NOMO-1 treated with DMSO at 0.1 percent for 48 hours (cell line): Measurements from ENCODE around the gene AGBL5.
"Not testable (repeated sequence)": the region's sequence is repeated elsewhere in the genome, so short reads cannot be mapped to it uniquely, and the experiment has no call there.

Source experiments
- DNase-seq: peaks from one replicate; lab custom pipeline; 2025; ENCODE audit not compliant: unreplicated experiment; lab: John Stamatoyannopoulos, UW

Gene AGBL5

DNA sequence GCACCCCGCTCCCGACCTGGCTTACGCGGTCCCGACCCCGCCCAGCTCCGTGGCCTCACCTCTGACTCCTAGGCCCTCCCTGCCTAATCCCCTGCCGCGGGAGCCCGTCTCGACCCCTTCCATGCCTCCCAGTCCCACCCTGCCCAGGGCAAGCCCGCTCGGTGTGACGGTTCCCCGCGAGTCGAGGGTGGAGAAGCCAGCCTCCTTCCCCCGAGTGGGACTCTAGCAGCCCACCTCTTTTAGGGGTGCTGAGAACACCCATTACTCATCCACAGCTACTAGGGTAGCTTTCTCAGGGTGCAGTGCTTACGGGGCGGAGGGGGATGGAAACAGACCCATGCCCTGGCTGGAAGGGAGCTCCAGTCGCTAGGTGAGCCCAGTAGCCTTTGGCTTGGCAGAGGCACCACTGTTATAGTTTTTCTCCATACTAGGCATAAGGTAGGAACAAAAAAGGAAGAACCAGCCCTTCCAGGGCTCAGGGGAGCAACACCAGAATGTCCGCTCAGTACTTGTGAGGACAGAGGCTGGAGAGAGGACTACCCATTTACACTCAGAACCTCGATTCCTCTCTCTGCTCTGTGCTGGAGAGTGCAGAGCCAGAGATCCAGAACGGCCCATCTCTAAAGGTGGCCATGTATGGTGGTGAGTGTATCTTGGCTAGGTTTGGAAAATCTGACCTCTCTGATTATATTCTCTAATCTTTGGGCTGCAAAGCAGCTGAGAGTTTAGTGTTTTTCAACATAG is 606 bp downstream of the AGBL5 start:
- no peak for DNase-seq

DNA sequence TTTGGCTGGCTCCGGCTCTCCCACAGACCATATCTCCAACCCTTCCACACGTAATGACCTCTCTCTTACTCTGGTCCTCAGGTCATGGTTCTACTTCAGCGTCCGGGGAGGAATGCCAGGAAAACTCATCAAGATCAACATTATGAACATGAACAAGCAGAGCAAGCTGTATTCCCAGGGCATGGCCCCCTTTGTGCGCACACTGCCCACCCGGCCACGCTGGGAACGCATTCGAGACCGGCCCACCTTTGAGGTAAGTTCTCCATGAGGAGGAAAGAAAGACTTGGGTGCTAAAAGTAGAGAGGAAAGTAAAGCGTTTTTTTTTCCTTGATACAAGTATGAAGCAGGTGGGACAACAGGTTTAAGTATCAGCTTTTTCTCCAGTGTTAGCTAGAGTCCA is 1.9 kb downstream of the AGBL5 start:
- no peak for DNase-seq

DNA sequence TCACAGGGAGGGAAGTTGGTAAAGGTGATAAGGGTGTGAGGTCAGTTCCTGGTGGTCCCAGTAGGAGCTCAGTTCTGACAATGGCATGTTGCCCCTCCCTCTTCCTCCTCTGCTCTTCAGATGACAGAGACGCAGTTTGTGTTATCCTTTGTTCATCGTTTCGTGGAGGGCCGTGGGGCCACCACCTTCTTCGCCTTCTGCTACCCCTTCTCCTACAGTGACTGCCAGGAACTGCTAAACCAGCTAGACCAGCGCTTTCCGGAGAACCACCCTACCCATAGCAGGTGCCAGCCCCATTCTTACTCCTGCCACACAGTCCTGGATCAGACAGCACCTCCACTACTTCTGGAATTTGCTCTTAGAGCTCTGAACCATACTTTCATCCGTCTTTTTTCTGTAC is 2.3 kb downstream of the AGBL5 start:
- no peak for DNase-seq

DNA sequence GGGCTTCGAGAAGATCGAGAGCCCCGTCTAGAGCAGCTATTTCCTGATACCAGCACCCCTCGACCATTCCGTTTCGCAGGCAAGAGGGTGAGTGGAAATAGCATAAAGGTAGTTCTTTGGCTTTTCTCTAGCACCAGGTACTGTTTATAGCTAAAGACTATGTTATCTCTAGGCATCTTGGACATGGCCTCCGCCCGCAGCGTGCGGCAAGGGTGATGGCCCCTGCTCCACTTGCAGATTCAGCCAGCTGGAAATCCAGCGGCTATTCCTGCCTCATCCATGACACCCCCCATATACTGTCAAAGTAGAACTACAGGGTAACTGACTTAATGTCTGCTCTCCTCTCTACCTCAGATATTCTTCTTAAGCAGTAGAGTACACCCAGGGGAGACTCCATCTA is 3.3 kb downstream of the AGBL5 start:
- DNase-seq = no peak

DNA sequence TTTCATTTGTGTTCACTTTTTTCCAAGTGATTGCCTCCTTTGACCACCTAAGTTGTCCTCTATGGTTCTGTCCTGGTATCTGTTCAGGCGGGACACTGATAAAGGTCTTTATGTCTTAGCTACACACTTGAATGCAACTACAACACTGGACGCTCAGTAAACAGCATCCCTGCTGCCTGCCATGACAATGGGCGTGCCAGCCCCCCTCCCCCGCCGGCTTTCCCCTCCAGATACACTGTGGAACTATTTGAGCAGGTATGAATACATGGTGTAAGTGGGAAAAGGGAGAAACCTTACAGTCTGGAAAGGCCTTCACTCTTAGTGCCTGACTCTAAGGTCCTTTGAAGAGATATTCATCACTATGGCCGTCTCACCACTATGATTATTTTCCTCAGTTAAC is 5.7 kb downstream of the AGBL5 start:
- DNase-seq = no peak

DNA sequence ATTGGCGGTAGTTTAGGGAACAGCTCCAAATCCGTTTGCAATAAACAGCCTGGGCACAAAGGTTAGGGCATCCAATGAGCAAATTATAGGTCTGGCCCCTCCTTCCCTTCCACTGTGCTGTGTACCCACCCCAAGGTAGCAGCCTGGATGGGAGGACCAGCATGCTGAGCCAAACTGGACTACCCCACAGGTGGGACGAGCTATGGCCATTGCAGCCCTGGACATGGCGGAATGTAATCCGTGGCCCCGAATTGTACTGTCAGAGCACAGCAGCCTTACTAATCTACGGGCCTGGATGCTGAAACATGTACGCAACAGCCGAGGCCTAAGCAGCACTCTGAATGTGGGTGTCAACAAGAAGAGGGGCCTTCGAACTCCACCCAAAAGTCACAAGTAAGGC is 6.7 kb downstream of the AGBL5 start:
- DNase-seq = no peak

DNA sequence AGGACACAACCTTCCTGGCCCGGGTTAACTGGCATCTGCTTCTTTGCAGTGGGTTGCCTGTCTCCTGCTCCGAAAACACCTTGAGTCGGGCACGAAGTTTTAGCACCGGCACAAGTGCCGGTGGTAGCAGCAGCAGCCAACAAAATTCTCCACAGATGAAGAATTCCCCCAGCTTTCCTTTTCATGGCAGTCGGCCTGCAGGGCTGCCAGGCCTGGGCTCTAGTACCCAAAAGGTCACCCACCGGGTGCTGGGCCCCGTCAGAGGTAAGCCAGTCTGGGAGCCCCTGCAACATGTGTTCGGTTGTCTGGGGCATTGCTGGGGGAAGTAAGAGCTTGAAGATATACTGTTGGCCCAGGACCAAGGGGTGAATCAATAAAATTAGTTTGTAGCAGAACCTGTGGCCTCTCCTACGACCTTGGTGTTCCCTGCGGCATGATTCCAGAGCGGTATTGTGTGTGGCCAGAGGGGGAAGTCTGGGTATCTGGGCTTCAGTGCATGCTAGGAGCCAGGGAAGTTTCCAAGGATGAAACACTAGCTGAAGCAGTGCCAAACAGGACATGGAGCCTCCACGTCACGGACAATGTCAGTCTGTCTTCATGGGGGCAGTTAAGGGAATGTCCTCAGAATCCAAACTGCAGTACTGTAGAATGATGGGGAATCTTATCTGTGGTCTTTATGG is 7.8 kb downstream of the AGBL5 start:
- no peak for DNase-seq

DNA sequence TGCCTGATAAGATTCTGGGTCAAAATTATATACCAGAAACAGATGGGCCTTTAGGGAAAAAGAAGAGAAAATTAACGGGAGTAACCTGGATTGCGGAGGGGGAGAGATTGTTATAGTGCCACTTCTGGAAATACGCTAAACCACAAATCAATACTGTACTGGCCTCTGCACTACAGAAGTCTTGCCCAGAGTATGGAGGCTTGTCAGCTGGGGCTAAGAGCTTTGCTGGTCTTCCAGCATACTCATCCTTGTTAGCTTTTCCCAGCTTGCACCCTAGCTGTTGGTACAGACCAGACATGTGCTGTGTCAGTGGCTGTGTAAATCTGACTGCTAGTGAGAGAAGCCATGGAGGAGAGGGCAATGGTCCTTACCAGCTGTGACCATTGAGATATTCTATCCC is 8.9 kb downstream of the AGBL5 start:
- no peak for DNase-seq

DNA sequence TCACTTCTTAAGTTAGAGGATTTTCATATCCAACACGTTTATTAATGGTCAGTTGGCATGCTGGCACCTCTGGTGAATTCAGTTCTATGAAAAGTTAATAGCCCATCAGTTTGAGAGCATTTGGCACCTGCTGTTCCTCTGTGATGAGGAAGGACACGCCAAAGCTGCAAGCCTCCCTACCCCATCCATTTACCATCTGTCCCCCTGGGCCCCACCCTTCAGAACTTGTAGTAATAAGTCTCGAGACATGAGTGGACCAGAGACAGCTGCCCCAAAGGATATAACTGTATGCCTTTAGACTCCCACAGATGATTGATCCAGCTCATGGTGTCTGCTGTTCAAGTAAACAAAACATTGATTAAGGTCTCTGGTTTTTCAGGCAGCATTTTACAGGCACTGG is 13.7 kb downstream of the AGBL5 start:
- no peak for DNase-seq

DNA sequence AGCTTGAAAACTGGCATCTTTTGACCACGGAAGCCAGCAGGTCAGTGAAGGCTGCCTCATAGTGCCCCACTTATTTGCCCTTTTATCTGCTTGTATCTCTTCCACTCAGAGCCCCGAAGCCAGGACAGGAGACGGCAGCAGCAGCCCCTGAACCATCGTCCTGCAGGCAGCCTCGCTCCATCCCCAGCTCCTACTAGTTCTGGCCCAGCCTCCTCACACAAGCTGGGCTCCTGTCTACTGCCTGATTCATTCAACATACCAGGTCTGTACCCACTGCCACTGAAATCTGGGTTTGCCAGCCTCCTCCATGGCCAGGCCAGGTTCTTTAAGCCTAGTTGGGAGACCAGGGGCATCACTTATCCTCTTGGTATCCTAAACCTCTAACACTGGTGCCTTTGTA is 15.9 kb downstream of the AGBL5 start:
- DNase-seq = no peak

DNA sequence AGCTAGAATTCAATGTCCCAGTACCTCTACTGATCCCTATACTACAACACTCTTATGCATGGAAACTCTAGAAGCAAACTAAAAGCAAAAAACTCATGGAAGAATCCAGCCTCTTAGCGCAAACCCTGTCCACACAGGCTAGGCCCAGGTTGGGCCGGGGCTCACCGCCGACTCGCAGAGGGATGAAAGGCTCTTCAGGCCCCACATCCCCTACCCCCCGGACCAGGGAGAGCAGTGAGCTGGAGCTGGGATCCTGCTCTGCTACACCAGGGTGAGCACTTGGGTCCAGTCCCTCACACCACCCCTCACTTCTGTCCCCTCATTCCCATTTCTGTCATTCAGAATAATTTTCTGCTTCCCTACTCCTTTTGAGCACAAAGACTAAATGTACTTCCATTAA is 18.0 kb downstream of the AGBL5 start:
- no peak for DNase-seq

DNA sequence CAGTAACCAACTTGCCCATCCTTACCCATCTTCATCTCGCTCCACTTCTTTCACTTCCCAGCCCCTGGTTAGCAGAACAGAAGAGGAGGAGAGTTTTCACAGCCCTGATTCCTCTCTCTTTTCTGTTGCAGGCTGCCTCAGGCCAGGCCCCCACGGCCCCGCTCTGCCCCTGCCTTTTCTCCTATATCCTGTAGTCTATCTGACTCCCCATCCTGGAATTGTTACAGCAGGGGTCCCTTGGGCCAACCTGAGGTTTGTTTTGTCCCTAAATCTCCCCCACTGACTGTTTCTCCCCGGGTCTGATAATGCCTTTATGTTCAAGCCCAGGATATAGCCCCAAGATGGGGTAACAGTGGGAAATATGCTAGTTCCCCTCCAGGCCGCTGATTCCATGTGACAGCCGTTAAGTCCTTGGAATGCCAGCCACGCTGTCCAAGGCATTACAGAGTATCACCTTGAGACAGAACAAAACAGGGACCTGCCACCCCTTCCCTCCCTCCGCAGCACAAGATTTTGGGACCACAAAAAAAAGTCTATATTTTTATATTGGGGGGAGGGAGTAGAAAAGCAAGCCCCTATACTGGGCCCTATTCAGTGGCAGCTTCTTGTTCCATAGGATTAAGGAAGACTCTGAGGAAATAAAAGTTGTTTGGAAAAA is 18.6 kb downstream of the AGBL5 start:
- DNase-seq = no peak

DNA sequence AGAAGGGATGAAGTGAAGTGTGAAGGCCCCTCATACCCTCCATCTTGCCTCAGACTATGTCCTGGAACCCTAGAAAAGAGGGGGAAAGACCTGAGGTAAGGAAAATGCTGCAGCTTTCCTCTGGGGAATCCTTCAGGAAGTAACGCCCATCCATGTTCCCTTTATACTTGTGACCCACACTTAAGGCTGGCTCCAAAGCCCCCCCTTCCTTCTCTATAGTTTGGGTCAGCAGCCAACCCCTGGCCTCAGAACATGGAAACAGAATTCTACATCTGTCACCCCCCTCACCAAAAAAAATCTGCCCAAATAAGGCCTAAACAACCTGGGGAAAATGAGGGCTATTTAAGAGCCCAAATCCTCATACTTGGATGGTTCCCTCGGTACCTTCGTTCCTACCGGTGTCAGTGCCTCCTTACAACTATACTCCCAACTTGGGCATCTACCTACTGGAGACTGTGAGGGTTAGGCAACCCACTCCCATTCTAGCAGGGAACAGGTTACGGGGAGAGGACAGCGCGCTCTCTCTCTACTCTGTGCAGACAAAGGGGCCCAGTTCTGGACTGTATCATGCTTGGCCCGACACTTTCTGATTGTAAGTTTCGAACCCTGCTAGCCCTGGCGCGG is 19.3 kb downstream of the AGBL5 start:
- DNase-seq = no peak

DNA sequence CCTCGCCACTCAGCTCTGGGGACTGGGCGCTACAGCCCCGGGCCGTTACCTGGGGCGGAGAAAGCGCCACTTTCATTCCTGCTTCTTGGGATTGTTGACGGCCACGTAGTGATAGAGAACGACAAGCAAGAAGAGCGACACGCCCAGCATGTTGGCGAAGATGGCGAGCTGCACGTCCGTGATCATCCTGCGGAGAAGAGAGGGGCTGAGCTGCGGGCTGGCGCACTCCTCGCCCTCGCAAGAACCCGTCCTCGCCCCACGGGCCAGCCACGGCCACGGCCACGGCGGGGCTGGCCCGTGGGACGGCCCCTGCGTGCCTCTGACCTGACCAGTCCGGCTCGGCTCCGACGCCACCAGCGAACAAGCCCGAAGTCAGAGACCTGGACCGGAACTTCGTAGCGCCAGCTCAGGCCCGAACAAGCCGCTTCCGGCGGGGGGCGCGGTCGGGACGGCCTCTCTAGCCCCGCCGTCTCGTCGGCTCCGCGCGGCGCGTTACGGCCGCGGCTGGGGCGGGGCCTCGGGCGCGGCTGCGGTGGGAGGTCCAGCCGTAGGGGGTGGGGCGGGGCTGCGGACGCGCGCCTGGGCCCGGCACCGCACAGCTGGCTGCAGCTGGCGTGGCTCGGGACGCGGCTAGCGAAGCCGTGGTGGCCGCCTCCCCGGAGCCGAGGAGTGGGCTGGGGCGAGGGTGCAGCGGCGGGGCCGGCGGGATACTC is 20.0 kb downstream of the AGBL5 start, which contains the start of gene OST4:
Gene OST4 (minus strand): TSS at position 378 of the 713 bp plus-strand sequence.
- peak; percentile 86 for DNase-seq

DNA sequence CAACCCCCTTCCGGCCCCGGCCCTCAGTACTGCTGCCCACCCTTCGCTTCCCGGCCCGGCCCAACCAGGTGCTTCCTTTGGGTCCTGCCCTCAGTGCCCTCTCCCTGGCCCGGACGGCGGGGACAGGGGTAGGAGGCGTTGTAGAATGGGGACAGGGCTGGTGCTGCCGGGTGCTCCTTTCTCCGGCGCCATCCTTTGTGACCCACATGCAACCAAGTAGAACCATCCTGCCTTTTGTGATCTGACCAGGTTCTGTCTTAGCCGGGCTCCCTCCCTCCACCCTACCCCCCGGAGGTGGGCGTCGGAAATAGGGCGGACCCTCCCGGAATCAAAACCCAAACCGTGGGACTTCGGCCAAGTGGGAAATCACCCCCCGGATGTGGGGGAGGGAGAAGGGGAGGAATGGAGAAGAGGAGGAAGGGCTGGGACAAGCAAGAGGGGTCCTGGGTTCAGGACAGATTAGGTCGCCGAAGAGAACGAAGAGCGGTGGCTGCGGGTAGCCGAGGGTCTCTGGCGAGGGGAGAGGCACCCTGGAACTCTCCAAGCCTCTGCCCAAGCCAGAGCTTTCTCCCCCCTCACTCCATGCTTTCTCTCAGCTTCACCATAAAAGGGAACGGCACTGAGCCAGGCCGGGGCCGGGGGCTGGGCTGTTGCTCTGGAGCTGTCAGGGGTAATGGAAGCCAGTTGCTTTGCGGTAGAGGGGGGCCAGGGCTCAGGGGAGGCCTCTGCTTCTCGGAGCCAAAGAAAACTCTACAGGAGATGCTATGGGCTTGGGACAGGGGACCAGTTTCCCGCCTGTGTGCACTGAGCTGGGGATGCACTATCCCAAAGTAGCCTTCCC is 20.7 kb downstream of the AGBL5 start:
- no peak for DNase-seq

DNA sequence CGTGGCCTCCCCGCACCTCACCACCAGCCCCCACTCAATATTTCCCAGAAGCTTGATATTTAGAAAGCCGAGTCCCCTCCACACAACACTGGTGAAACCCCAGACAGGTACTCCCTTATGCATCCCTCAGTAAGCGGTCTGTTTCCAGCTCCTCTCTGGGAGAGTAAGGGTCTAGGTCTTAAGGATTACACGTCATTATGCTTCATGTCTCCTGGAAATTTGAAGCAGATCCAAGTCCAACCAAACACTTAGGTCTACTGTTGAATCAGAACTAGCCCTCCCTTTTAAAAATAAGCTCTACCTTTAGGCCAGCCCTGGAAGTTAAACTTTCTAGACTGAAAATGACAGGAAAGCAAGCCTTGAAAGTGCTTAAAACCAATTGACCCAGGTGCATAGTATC is 21.5 kb downstream of the AGBL5 start:
- DNase-seq = no peak

DNA sequence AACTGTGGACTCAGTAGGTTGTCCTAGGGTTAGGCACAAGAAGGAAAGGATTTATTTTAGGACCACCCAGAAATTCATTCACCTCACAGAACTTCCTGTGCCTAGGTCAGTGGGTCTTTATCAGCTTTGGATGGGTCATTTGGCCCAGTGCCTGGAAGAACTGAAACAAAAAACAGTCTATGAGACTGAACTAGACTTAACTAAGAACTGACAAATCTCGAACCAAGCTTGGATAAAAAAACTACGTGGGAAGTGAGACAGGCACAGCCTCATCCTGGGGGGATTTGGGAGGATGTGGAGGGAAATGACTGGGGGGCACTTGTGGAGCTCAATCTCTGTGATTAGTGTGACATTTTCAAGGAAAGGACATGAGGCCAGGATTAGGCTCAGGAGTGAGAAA is 22.3 kb downstream of the AGBL5 start:
- DNase-seq = no peak

DNA sequence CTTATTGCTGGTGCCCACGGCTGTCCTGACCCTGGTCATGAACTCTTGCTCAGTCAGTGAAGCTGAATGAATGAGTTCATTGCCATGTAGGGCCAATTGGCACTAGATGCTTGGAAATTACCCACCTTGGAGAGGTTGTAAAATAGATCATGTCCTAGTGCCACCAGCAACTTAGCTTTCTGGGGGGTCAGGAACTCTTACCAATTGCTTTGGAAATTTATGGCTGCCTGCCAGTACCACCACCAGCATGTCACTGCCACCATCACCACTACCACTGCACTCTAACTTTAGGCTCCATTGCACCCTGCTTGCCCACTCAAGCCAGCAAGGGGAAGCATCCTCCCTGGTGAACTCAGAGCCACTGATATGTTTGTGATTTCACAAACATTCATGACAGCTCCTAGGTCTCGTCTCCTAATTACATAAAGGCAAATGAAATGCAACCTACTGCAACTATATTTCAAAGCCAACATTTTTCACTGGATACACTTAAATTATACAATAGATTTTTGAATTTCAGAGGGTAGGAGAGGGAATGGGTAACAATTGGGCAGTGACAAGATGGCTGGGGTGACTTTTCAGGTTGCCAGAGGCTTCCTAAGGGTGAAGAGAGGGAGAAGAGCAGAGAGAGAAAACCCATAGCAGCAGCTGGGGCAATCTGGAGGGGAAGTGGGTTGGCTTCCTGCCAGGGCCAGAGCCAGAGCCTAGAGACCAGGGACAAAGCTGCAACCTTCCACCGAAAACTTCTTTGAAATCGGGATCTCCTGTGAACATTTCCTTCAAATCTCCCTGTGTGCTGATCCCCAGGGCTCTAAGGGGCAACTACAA is 23.5 kb downstream of the AGBL5 start:
- DNase-seq = peak; percentile 42

DNA sequence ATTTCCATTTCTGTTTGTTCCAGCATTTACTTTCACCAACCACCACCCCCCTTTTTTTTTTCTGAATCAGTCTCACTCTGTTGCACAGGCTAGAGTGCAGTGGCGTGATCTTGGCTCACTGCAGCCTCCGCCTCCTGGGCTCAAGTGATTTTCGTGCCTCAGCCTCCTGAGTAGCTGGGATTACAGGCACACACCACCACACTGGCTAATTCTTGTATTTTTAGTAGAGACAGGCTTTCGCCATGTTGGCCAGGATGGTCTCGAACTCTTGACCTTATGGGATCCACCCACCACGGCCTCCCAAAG is 24.1 kb downstream of the AGBL5 start:
- not testable (repeated sequence) for DNase-seq

DNA sequence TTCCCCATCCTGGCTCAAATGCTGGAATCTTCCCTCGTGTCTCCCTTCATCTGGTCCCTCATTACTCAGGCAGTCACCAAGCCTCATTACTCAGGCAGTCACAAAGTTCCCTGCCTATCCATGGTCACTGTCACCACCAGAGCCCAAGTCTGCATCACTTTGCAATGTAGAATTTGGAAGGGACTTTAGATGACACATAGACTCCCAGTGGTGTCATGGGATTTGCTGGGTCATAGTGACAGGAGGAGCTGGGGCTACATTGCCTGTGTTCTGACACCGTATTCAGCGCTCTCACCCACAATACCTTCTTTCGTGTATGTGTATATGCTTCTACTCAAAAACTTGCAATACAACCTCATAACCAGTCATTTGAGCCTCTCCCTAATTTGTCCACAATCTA is 24.9 kb downstream of the AGBL5 start:
- DNase-seq = no peak
